K562 (cell line): ENCODE measurements around the gene CASTOR1.

Experiments
- BHLHE40 ChIP-seq: IDR thresholded peaks from 2 replicates; pipeline ENCODE4 v1.6.1; 2011; ENCODE audit warnings: low read length, improper control_type of control experiment
- GATA2 ChIP-seq: sonication (generic); formaldehyde crosslinking; IDR thresholded peaks from 2 replicates; pipeline ENCODE4 v1.4.0; 2020; ENCODE audit warnings: mild to moderate bottlenecking, missing genetic modification reagents
- HSF4 ChIP-seq: fragments of 250-450 bp; sonication (Bioruptor Pico); IDR thresholded peaks from 2 replicates; pipeline ENCODE4 v2.1.2; 2022; ENCODE audit warnings: mild to moderate bottlenecking, moderate library complexity, borderline replicate concordance
- ID3 ChIP-seq, 2 experiments: fragments of 250-450 bp in 1 of 2; fragments of 450-650 bp in 1 of 2; sonication (Bioruptor Pico) in 1 of 2; IDR thresholded peaks; 2 replicates each; pipeline versions ENCODE4 v1.6.1 to v1.8.0; 2016 to 2021; ENCODE audit warnings: mild to moderate bottlenecking in 2 of 2, moderate library complexity in 2 of 2, missing compliant biosample characterization in 1 of 2, missing genetic modification characterization in 1 of 2
- JUND ChIP-seq, 2 experiments: IDR thresholded peaks; 2 replicates in 1 of 2; 3 replicates in 1 of 2; pipeline ENCODE4 v1.6.1; 2011; ENCODE audit warnings: borderline replicate concordance in 2 of 2, low read depth in 2 of 2, low read length in 2 of 2, improper control_type of control experiment in 1 of 2, missing biosample characterization in 1 of 2, missing genetic modification characterization in 1 of 2, missing genetic modification reagents in 1 of 2
- POLR3G ChIP-seq: IDR thresholded peaks from 2 replicates; pipeline ENCODE4 v1.6.1; 2011; ENCODE audit not compliant: insufficient read length, insufficient replicate concordance; ENCODE audit errors: extremely low read depth
- SP1 ChIP-seq: sonication (generic); formaldehyde crosslinking; IDR thresholded peaks from 2 replicates; pipeline ENCODE4 v1.8.1; 2022; ENCODE audit warnings: mild to moderate bottlenecking, missing genetic modification reagents
- TCF7 ChIP-seq: sonication (generic); IDR thresholded peaks from 2 replicates; pipeline ENCODE4 v1.6.1; 2016; ENCODE audit warnings: antibody characterized with exemption, borderline replicate concordance
- TGIF2 ChIP-seq: sonication (generic); formaldehyde crosslinking; IDR thresholded peaks from 2 replicates; pipeline ENCODE4 v1.8.1; 2022; ENCODE audit warnings: mild to moderate bottlenecking, missing genetic modification reagents, moderate library complexity

DNA sequence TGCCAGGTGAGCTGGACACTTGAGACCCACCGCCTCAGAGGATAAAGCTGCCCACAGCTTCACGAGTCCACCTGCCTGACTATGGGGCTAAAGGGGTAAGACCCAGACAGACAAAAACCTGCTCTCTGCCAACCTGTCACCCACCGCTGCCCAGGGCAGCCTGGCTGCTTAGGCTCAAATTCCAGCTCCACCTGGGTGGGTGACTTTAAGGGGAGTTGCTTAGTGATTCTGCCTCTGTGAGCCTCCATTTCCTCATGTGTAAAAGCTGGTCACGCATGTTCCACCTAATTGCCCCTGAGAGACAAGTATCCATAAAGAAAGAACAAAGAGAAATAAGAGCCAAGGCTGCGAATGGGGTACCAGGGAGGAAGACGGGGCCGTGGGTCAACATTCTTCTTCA lies 3.7 kb upstream of the CASTOR1 start:
- TF ChIP-seq TGIF2 (CRISPR knock-in tag) (no peak), ID3 (CRISPR knock-in tag; IDR thresholded peaks at IDR 0.05) (no peak), ID3 (tag; IDR thresholded peaks at IDR 0.05) (no peak), TCF7 (no peak), JUND (IDR thresholded peaks at IDR 0.05; ENCODE audit: borderline replicate concordance, low read depth, low read length) (no peak), JUND (tag; IDR thresholded peaks at IDR 0.05; ENCODE audit: borderline replicate concordance, low read depth, low read length) (no peak), GATA2 (no peak), HSF4 (CRISPR knock-in tag) (no peak), POLR3G (no peak), SP1 (CRISPR knock-in tag) (no peak), BHLHE40 (no peak)
